Aorta (tissue), 5 donors: ENCODE measurements around the gene AKT1S1. TPM values are rescaled to one million over a fixed set of nuclear protein-coding genes. Genes with fewer than 3 reads are reported as not detected.
"Not testable (repeated sequence)": the region's sequence is repeated elsewhere in the genome, so short reads cannot be mapped to it uniquely, and the experiment has no call there.

ENCODE experiments used
- ATAC-seq: fragments of 200-7000 bp; cut with Tn5 transposase; one replicate; pipeline ENCODE4 v1.9.1; 2022; ENCODE audit warnings: moderate library complexity; ENCODE audit not compliant: low FRiP score
- DNase-seq, 2 donors: peaks; one replicate each; pipeline ENCODE4 v3.0.0-alpha.2; 2020
- H3K27ac ChIP-seq, 2 donors: one replicate each; pipeline ENCODE4 v1.5.1; 2013; ENCODE audit warnings: low read length in 2 of 2, mild to moderate bottlenecking in 2 of 2, moderate library complexity in 2 of 2, control low read depth in 1 of 2, inconsistent platforms in 1 of 2, low read depth in 1 of 2
- H3K27me3 ChIP-seq, 2 donors: one replicate each; pipeline ENCODE4 v1.6.1; 2013; ENCODE audit warnings: control low read depth in 1 of 2, low read length in 1 of 2, mild to moderate bottlenecking in 1 of 2, moderate library complexity in 1 of 2; ENCODE audit not compliant: insufficient read depth in 2 of 2, control insufficient read depth in 1 of 2
- H3K36me3 ChIP-seq, 2 donors: one replicate each; pipeline ENCODE4 v1.6.1; 2013; ENCODE audit warnings: control low read depth in 1 of 2, low read length in 1 of 2, mild to moderate bottlenecking in 1 of 2; ENCODE audit not compliant: insufficient read depth in 2 of 2, control insufficient read depth in 1 of 2
- H3K4me1 ChIP-seq, 2 donors: one replicate each; pipeline ENCODE4 v1.6.1; 2013; ENCODE audit warnings: low read length in 2 of 2, control low read depth in 1 of 2, mild to moderate bottlenecking in 1 of 2, moderate library complexity in 1 of 2; ENCODE audit not compliant: insufficient read depth in 2 of 2, control insufficient read depth in 1 of 2
- H3K4me3 ChIP-seq, 2 donors: one replicate each; pipeline ENCODE4 v1.5.1; 2013; ENCODE audit warnings: low read length in 2 of 2, control low read depth in 1 of 2, mild to moderate bottlenecking in 1 of 2
- H3K9me3 ChIP-seq: one replicate; pipeline ENCODE4 v1.6.1; 2013; ENCODE audit warnings: mild to moderate bottlenecking, low read length; ENCODE audit not compliant: control insufficient read depth
- WGBS, 2 donors: extraction: QIAGEN DNeasy Blood & Tissue Kit; methylation state at CpG; one replicate each; pipeline ENCODE4 v1.1.7; 2013; 5-methylcytosine and 5-hydroxymethylcytosine counted together
- intact Hi-C, 2 donors: fragments of 100-400 bp; cut with DNase I; formaldehyde crosslinking; loops; one replicate each; pipeline versions ENCODE4 v1.14.2 to v1.15.0; 2022
- long read RNA-seq, 2 donors: library from polyadenylated mRNA; unstranded; transcript quantifications; one replicate each; pipeline ENCODE4 v2.0.0, GENCODE V29; 2020 to 2021
- polyA plus RNA-seq, 2 donors: library from polyadenylated mRNA; stranded (reverse); fragments of 200-250 nt; gene quantifications; one replicate each; pipeline ENCODE4 v1.2.3, GENCODE V29; 2013
- total RNA-seq, 2 donors: library from RNA; stranded (reverse); fragmentation: NEBNext Ultra II Directional; extraction: Animal tissue kit (Norgen Biotek cat#: 25700); gene quantifications; one replicate each; pipeline ENCODE4 v1.2.1, GENCODE V29; 2021
- donor health status: healthy with polysubstance abuse.
- donor health status: Bipolar disorder and iron deficiency.
- donor health status: DM: no; HTN: no; CAD: no.
- donor health status: DM: no; HTN: no; CAD: no.
- donor health status: DM: yes; HTN: yes; CAD: no.

Gene AKT1S1
- total RNA-seq (10 to 100 TPM; 27.5 to 27.8 TPM), polyA plus RNA-seq (10 to 100 TPM; 24.4 to 44.6 TPM)
- long read RNA-seq, donor 1 = 0 reads
- long read RNA-seq, donor 2, partial matches to known transcripts = 1 of 5 reads
- long read RNA-seq, donor 2, other reads (novel, unspliced or antisense) = 1 of 5 reads

DNA sequence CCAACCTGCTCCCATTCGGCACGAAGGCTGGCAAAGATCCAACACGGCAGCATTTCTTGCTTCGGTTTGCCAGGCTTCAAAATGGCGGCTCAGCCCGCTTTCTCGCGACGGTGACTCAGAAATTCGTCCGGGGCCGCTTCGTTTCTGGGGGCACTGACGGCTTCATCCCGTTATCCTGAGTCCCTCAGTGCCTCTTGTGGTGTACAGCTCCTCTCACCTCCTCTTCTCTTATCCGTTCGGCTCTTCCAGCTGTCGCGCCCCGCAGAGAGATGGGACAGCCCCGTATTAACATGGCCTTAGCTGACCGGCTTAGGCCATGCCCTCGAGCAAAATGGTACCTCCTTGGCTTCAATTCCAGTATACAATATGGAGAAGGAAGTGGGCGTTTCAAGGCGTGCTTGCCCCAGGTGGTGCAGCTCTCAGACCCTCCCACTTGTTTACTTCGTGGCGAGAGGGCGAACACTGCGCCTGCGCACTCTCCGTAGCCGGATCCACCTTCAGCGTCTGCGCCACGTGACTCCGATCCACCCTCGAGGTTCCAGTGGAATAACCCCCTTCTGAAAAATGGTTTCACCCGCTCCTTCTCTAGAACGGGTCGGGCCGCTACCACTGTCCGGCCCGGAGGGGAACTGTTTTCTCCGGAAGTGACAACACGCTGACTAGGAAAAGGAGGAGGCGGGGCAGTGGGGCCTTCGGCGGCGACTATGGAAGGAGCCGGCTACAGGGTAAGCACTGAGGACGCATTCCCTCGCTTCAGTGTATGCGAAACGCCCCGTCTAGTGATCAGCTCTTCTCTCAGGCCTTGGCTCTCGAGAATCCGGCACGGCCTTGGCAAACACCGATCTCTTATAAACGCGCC is at the start of gene AKT1S1, which contains the start of gene TBC1D17:
Gene AKT1S1 (minus strand): TSS at position 336 of the 859 bp plus-strand sequence. CDS start 4,060 bp downstream, outside the sequence.
Gene TBC1D17 (plus strand): TSS at position 683 of the 859 bp plus-strand sequence. CDS start 22 bp downstream, at position 705.
- 0% methylated on average over 60 to 61 of the region's 61 CpGs for WGBS, 2 donors
- Histone ChIP-seq H3K27ac (peak within 1 kb of the TSS; percentile 33 to 89), H3K36me3 (peaks cover 2 to 12% of the 10 kb centered on the region in 2 donors), H3K27me3 (no peaks in the 10 kb centered on the region), H3K9me3 (no peaks in the 10 kb centered on the region), H3K4me3 (peak within 1 kb of the TSS; percentile 65 to 71), H3K4me1 (no peaks in the 10 kb centered on the region)
- intact Hi-C loops = no loop called here
- ATAC-seq (peak; percentile 93), DNase-seq (peak; percentile 99 to 100)

DNA sequence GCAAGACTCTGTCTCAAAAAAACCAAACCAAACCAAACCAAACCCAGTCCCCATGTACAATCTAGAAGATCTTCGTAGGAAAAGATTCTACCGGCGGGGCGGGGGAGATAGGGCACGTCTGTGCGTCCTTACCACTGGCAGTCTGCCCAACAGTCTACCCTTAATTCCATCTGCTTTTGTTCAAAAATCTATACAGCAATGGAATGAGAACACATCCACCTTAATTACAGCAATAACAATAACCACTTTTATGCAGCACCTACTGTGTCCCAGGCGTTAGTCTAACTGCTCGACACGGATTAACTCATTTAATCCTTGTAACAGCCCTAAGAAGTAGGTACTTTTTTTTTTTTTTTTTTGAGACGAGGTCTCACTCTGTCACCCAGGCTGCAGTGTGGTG is 49.4 kb upstream of the AKT1S1 start:
- Histone ChIP-seq H3K27me3 (no peaks in the 10 kb centered on the region), H3K4me3 (no peak overlapping the region), H3K9me3 (no peaks in the 10 kb centered on the region), H3K27ac (no peak overlapping the region), H3K4me1 (no peaks in the 10 kb centered on the region), H3K36me3 (no peaks in the 10 kb centered on the region)
- WGBS, 2 donors = 92 to 96% methylated on average over 10 of the region's 10 CpGs
- intact Hi-C loops = loop anchor here in 1 of 2 donors (5.0 kb wide), 1 partner anchor 44 kb away; no protein-coding TSS in a partner anchor
- DNase-seq (no peak), ATAC-seq (no peak)

DNA sequence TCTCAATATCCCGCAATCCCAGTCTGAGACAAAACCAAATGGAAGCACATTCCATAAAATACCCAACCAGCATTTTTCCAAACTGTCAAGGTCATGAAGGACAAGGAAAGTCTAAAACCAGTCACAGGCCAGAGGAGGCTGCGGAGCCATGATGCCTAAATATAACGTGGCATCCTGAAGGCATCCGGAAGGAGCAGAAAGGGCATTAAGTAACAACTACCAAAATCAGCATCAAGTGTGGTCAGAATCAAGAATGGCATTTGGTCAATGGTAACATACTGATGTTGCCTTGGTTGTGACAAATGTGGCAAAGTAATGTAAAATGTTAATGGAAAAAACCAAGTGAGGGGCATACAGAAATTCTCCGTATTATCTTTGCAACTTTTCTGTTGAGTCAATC is 48.3 kb upstream of the AKT1S1 start:
- WGBS, 2 donors = 93 to 95% methylated on average over 5 of the region's 5 CpGs
- no peak overlapping the region for H3K4me3 ChIP-seq
- H3K36me3 ChIP-seq = no peaks in the 10 kb centered on the region
- ATAC-seq (no peak), DNase-seq (no peak)
- H3K27ac ChIP-seq = no peak overlapping the region
- no peaks in the 10 kb centered on the region for H3K9me3 ChIP-seq
- H3K4me1 ChIP-seq = no peaks in the 10 kb centered on the region
- H3K27me3 ChIP-seq = no peaks in the 10 kb centered on the region
- intact Hi-C loops = loop anchor here in 1 of 2 donors (5.0 kb wide), 1 partner anchor 43 kb away; no protein-coding TSS in a partner anchor

DNA sequence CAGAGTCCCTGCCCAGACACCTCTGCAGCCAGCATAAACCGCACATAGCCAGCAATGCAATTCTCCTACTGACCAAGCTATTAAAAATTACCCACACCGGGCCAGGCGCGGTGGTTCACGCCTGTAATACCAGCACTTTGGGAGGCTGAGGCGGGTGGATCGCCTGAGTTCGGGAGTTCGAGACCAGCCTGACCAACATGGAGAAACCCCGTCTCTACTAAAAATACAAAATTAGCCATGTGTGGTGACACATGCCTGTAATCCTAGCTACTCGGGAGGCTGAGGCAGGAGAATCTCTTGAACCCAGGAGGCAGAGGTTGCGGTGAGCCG is 47.7 kb upstream of the AKT1S1 start:
- DNase-seq, H3K4me1 ChIP-seq, H3K27ac ChIP-seq, H3K9me3 ChIP-seq, H3K4me3 ChIP-seq, ATAC-seq, H3K27me3 ChIP-seq, H3K36me3 ChIP-seq: not testable (repeated sequence)
- WGBS, 2 donors = 89 to 90% methylated on average over 13 of the region's 13 CpGs
- intact Hi-C loops = loop anchor here in 1 of 2 donors (5.0 kb wide), 1 partner anchor 43 kb away; no protein-coding TSS in a partner anchor

DNA sequence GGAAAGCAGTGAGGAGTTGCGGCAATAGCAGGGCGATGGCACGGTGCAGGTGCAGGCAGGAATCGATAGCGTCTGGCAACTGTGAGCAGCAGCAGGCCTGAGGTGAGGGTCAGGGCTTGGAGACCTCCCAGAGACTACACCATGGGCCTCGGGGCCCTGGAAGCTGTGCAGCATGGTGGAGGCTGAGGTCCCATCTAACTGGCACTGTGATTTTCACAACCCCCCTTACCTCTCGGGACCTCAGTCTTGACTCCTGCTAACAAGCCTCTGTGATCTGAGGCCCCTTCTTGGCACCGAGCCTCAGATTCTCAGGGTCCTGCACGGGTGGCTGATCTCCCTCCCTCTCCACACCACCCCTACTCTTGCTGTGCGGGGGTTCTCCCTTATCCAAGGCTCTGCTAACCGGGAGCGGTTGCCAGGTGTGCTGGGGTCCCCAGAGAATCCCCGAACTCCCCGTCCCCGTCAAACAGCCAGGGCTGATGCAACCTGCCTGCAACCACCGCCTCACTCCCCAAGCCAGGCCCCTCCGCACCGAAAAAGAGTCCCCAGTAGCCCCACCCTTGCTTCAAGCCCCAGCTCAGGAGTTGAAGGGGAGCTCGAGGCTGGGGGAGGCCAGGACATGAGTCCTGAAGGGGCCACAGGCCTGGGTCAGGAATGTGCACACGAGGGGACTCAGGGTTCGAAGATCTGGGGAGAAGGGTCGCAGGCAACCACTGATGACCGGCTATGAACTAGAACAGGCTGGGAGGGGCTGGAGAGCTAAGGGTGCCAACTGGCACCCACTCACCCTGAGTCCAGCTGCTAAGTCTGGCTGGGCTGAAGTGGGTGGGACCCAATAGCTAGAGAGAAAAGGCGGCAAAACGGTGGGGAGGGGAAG is 47.1 kb upstream of the AKT1S1 start:
- H3K4me1 ChIP-seq = no peaks in the 10 kb centered on the region
- no peak overlapping the region for H3K27ac ChIP-seq
- no peaks in the 10 kb centered on the region for H3K27me3 ChIP-seq
- H3K36me3 ChIP-seq = no peaks in the 10 kb centered on the region
- WGBS, 2 donors = 70 to 71% methylated on average over 25 of the region's 25 CpGs
- intact Hi-C loops = no loop called here
- ATAC-seq (no peak), DNase-seq (peak in 1 of 2 donors; percentile 38)
- no peak overlapping the region for H3K4me3 ChIP-seq
- no peaks in the 10 kb centered on the region for H3K9me3 ChIP-seq

DNA sequence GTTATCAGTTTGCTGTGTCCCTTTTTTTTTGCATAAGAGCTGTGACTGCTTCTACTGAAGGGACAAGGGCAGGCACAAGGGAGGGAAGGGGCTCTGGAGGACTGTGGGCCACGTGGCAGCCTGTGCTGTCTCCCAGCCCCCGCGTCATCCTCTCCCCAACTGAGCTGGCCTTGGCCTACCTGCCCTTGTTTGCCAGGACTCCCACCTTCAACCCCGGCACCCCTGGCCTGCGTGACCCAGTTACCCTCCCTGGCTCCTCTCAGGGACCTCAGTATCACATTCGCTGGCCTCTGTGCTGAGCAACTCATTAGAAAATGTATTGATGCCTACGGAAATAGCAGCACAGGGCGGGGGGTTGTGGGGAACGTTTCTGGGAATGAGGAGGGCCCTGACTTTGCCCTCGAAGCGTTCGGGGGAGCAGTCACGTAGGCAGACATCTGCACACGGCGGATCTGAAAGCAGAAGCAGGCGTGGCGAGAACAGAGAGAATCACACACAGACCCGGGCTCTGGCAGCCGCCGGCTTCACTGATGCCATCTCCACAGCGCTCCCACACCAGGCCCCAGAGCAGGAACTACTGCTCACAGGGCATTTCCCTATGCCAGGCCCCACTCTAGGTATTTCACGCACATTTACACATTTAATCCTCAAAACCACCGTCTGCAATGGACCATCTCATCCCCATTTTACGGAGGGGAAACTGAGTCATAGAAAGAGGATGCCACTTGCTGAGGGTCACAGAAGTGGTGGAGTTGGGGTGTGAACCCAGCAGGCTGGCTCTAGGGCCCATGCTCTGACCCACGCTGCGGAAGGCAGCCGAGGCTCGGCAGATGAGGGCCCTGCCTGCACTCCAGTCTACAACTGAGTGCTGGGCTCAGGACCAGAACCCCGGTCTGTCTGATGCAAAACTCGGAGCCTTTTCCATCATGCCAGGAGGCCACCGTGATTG is 46.2 kb upstream of the AKT1S1 start:
- peak in 1 of 2 donors; percentile 80 for DNase-seq
- H3K9me3 ChIP-seq = no peaks in the 10 kb centered on the region
- H3K4me1 ChIP-seq = no peaks in the 10 kb centered on the region
- intact Hi-C loops = no loop called here
- no peak overlapping the region for H3K27ac ChIP-seq
- peak; percentile 19 for ATAC-seq
- H3K27me3 ChIP-seq = no peaks in the 10 kb centered on the region
- H3K4me3 ChIP-seq = no peak overlapping the region
- WGBS, 2 donors = 88 to 89% methylated on average over 30 to 31 of the region's 31 CpGs
- H3K36me3 ChIP-seq = no peaks in the 10 kb centered on the region

DNA sequence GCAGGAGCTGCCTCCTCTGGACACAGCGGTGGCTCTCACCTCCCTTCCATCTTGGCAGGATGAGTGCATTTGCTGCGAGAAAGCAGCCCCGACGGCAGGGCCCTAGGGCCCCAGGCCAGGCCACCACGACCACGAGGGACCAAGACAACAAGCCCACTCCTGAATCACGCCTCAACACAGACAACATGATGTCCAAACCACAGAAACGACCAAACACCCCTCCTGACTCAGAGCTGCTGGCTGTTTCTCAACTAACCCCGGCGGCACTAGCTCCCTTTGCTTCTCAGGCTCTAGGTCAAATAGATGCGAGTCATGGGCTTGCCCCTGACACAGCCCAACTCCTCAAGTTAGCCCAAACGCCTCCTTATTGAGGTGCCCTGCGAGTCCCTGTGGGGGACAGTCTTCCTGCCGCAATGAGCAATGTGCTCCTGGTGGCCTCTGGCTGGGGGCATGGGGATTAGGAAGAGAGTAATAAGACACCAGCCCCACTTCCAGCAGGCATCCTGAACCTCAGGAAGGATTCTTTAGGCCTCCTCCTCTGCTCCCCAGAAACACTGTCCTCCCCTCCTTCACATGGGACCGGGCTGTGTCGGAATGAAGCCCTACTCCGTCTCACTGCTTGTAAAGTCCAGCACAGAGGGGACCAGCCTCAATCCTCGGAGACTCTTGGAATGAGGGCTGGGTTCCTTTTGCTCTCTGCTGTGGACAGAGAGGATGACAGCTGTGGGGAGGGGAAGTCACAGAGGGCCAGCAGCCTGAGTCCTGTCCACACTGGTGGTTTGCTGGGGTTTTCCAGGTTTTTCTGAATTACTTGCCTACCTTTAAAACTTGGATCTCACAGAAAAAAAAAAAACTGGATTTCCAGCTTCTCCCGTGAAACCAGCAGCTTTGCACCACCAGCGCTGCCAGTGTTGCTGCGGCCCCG is 45.0 kb upstream of the AKT1S1 start:
- Histone ChIP-seq H3K36me3 (no peaks in the 10 kb centered on the region), H3K27ac (no peak overlapping the region), H3K4me3 (no peak overlapping the region), H3K27me3 (no peaks in the 10 kb centered on the region), H3K4me1 (no peaks in the 10 kb centered on the region), H3K9me3 (no peaks in the 10 kb centered on the region)
- ATAC-seq (no peak), DNase-seq (peak in 1 of 2 donors; percentile 46)
- intact Hi-C loops = no loop called here
- WGBS, 2 donors = 86 to 87% methylated on average over 22 of the region's 22 CpGs
